HG02642 (cell line): ENCODE data around the gene MSANTD7.
A peak's percentile ranks its signal among the peaks of the same experiment; 100 is the strongest.
"Not testable (repeated sequence)": the region's sequence is repeated elsewhere in the genome, so short reads cannot be mapped to it uniquely, and the experiment has no call there.

Experiments used
- ATAC-seq: cut with Tn5 transposase; IDR thresholded peaks from one replicate; pipeline ENCODE4 v1.9.1; 2021; ENCODE audit warnings: mild to moderate bottlenecking; ENCODE audit not compliant: unreplicated experiment, poor library complexity

MSANTD7 gene

GRCh38 chr10:14837757-14838581 is at the start of gene MSANTD7, which contains the start of the genes CDNF and HSPA14:
TSS of gene MSANTD7 (plus strand) at chr10:14838306. CDS start at chr10:14842285, 3,979 bp downstream.
TSS of gene CDNF (minus strand) at chr10:14838037. CDS start at chr10:14837946, 91 bp downstream.
TSS of gene HSPA14 (plus strand) at chr10:14838306. CDS start at chr10:14838403, 97 bp downstream.
- peak; percentile 95 for ATAC-seq

- ATAC-seq: no peak
Observed at GRCh38 chr10:14798636-14799035, 39.5 kb upstream of the MSANTD7 start.

GRCh38 chr10:14800397-14800796 is 37.7 kb upstream of the MSANTD7 start:
- no peak for ATAC-seq

- no peak for ATAC-seq
Observed at GRCh38 chr10:14801723-14802122, 36.4 kb upstream of the MSANTD7 start.

GRCh38 chr10:14803827-14804226 is 34.3 kb upstream of the MSANTD7 start:
- ATAC-seq: no peak

- ATAC-seq: no peak
Observed at GRCh38 chr10:14806318-14806717, 31.8 kb upstream of the MSANTD7 start.

- no peak for ATAC-seq
Observed at GRCh38 chr10:14810969-14811953, 26.8 kb upstream of the MSANTD7 start.

- ATAC-seq: no peak
Observed at GRCh38 chr10:14812271-14812670, 25.8 kb upstream of the MSANTD7 start.

- no peak for ATAC-seq
Observed at GRCh38 chr10:14815681-14816080, 22.4 kb upstream of the MSANTD7 start.

GRCh38 chr10:14816717-14817116 is 21.4 kb upstream of the MSANTD7 start:
- not testable (repeated sequence) for ATAC-seq

- no peak for ATAC-seq
Observed at GRCh38 chr10:14820010-14820774, 17.9 kb upstream of the MSANTD7 start.

- ATAC-seq: no peak
Observed at GRCh38 chr10:14820775-14821154, 17.3 kb upstream of the MSANTD7 start.

- no peak for ATAC-seq
Observed at GRCh38 chr10:14821635-14822375, 16.3 kb upstream of the MSANTD7 start.

GRCh38 chr10:14822879-14823755 is 15.0 kb upstream of the MSANTD7 start:
- no peak for ATAC-seq

- no peak for ATAC-seq
Observed at GRCh38 chr10:14823966-14824365, 14.1 kb upstream of the MSANTD7 start.

GRCh38 chr10:14826076-14826829 is 11.9 kb upstream of the MSANTD7 start:
- ATAC-seq: no peak

- ATAC-seq: no peak
Observed at GRCh38 chr10:14833106-14833505, 5.0 kb upstream of the MSANTD7 start.

GRCh38 chr10:14836208-14836607 is 1.9 kb upstream of the MSANTD7 start:
- ATAC-seq: no peak
